GM19467 (cell line): Measurements from ENCODE around the gene BANP.
A peak's percentile ranks its signal among the peaks of the same experiment; 100 is the strongest.
"Not testable (repeated sequence)": the region's sequence is repeated elsewhere in the genome, so short reads cannot be mapped to it uniquely, and the experiment has no call there.

Experiments used
- ATAC-seq: cut with Tn5 transposase; IDR thresholded peaks from one replicate; pipeline ENCODE4 v1.9.1; 2021; ENCODE audit warnings: mild to moderate bottlenecking, moderate library complexity; ENCODE audit not compliant: unreplicated experiment

Gene BANP

GRCh38 chr16:88043208-88043910 lies 92.1 kb downstream of the BANP start:
- not testable (repeated sequence) for ATAC-seq

GRCh38 chr16:88044121-88044581 lies 92.9 kb downstream of the BANP start:
- ATAC-seq, result peak; percentile 41

- ATAC-seq, result not testable (repeated sequence)
These were observed 94.1 kb downstream of the BANP start for GRCh38 chr16:88045361-88045760.

GRCh38 chr16:88045820-88046303 lies 94.6 kb downstream of the BANP start:
- peak; percentile 67 for ATAC-seq

GRCh38 chr16:88047462-88047861 lies 96.2 kb downstream of the BANP start:
- ATAC-seq, result no peak

- ATAC-seq, result no peak
These were observed 97.8 kb downstream of the BANP start for GRCh38 chr16:88048985-88049384.

GRCh38 chr16:88049561-88050545 lies 98.6 kb downstream of the BANP start:
- no peak for ATAC-seq

- no peak for ATAC-seq
These were observed 99.9 kb downstream of the BANP start for GRCh38 chr16:88050952-88051660.

- no peak for ATAC-seq
These were observed 101.4 kb downstream of the BANP start for GRCh38 chr16:88052661-88053060.

- not testable (repeated sequence) for ATAC-seq
These were observed 102.2 kb downstream of the BANP start for GRCh38 chr16:88053479-88053878.

GRCh38 chr16:88055356-88055755 lies 104.1 kb downstream of the BANP start:
- no peak for ATAC-seq

GRCh38 chr16:88056212-88056611 lies 105.0 kb downstream of the BANP start:
- ATAC-seq, result no peak

- no peak for ATAC-seq
These were observed 106.4 kb downstream of the BANP start for GRCh38 chr16:88057656-88058055.

- ATAC-seq, result no peak
These were observed 106.9 kb downstream of the BANP start for GRCh38 chr16:88058136-88058535.

- ATAC-seq, result no peak
These were observed 107.6 kb downstream of the BANP start for GRCh38 chr16:88058817-88059216.

- no peak for ATAC-seq
These were observed 108.6 kb downstream of the BANP start for GRCh38 chr16:88059701-88060386.

GRCh38 chr16:88060524-88061219 lies 109.4 kb downstream of the BANP start:
- no peak for ATAC-seq

GRCh38 chr16:88061346-88062110 lies 110.3 kb downstream of the BANP start:
- ATAC-seq, result no peak
